GM23248 (cell line): Measurements from ENCODE around the gene FILIP1L. TPM values are rescaled to one million over a fixed set of nuclear protein-coding genes. Genes with fewer than 3 reads are reported as not detected.

Experiments used
- DNase-seq: peaks from one replicate; pipeline ENCODE4 v3.0.0-alpha.2; 2015
- H2AFZ ChIP-seq: fragments of 200-600 bp; sonication (generic); 2 replicates; pipeline ENCODE4 v1.6.1; 2016; ENCODE audit warnings: antibody characterized with exemption
- H3F3A ChIP-seq: fragments of 200-600 bp; sonication (generic); 2 replicates; pipeline ENCODE4 v1.6.1; 2016; ENCODE audit warnings: mild to moderate bottlenecking, antibody characterized with exemption, mixed run types; ENCODE audit not compliant: insufficient read depth
- H3K27ac ChIP-seq: fragments of 200-600 bp; sonication (generic); 2 replicates; pipeline ENCODE4 v1.5.1; 2016; ENCODE audit warnings: mild to moderate bottlenecking
- H3K27me3 ChIP-seq: fragments of 200-600 bp; sonication (generic); replicated peaks from 2 replicates; pipeline ENCODE4 v1.6.1; 2016; ENCODE audit warnings: mild to moderate bottlenecking; ENCODE audit not compliant: insufficient read depth
- H3K36me3 ChIP-seq: fragments of 200-600 bp; sonication (generic); 2 replicates; pipeline ENCODE4 v1.6.1; 2016; ENCODE audit warnings: low read depth, mild to moderate bottlenecking
- H3K4me1 ChIP-seq: fragments of 200-600 bp; sonication (generic); 2 replicates; pipeline ENCODE4 v1.6.1; 2016; ENCODE audit warnings: mild to moderate bottlenecking; ENCODE audit not compliant: insufficient read depth
- H3K4me2 ChIP-seq: fragments of 200-600 bp; sonication (generic); one replicate; pipeline ENCODE4 v1.6.1; 2016; ENCODE audit warnings: mild to moderate bottlenecking; ENCODE audit not compliant: unreplicated experiment
- H3K4me3 ChIP-seq: fragments of 200-600 bp; sonication (generic); 2 replicates; pipeline ENCODE4 v1.5.1; 2016; ENCODE audit warnings: mild to moderate bottlenecking
- H3K79me2 ChIP-seq: fragments of 200-600 bp; sonication (generic); 2 replicates; pipeline ENCODE4 v1.6.1; 2016; ENCODE audit warnings: mild to moderate bottlenecking; ENCODE audit not compliant: insufficient read depth
- H3K9ac ChIP-seq: fragments of 200-600 bp; sonication (generic); 2 replicates; pipeline ENCODE4 v1.6.1; 2016; ENCODE audit warnings: mild to moderate bottlenecking
- H3K9me2 ChIP-seq: fragments of 200-600 bp; sonication (generic); 2 replicates; pipeline ENCODE4 v1.6.1; 2016; ENCODE audit warnings: mixed run types, mild to moderate bottlenecking, moderate library complexity; ENCODE audit not compliant: insufficient read depth
- H3K9me3 ChIP-seq: fragments of 200-600 bp; sonication (generic); one replicate; pipeline ENCODE4 v1.6.1; 2017; ENCODE audit warnings: low read depth
- H4K20me1 ChIP-seq: fragments of 200-600 bp; sonication (generic); 2 replicates; pipeline ENCODE4 v1.6.0; 2016; ENCODE audit not compliant: insufficient read depth
- EZH2 ChIP-seq: fragments of 200-600 bp; sonication (generic); IDR thresholded peaks from 2 replicates; pipeline ENCODE4 v1.6.1; 2018; ENCODE audit warnings: antibody characterized with exemption, mild to moderate bottlenecking; ENCODE audit not compliant: insufficient read depth, poor library complexity, severe bottlenecking
- EZH2phosphoT487 ChIP-seq: fragments of 200-600 bp; sonication (generic); IDR thresholded peaks from 2 replicates; pipeline ENCODE4 v1.6.1; 2018; ENCODE audit warnings: antibody characterized with exemption, moderate library complexity, mild to moderate bottlenecking, low read depth; ENCODE audit not compliant: insufficient read depth
- WGBS, 2 experiments: methylation state at CpG; one replicate each; pipeline ENCODE4 v1.1.6; 2015 to 2017; ENCODE audit warnings: low lambda C conversion rate in 2 of 2, low coverage in 1 of 2; ENCODE audit errors: missing lambda C conversion rate in 2 of 2; 5-methylcytosine and 5-hydroxymethylcytosine counted together
- in situ Hi-C: fragments of 300-500 bp; cut with MboI; formaldehyde crosslinking; loops from 2 replicates; pipeline ENCODE4 v1.15.0; 2020
- polyA plus RNA-seq: library from polyadenylated mRNA; unstranded; fragments of >200 nt; fragmentation: Nextera tagmentation; extraction: Ambion mirVana; gene quantifications from 2 replicates; pipeline ENCODE4 v1.2.1, GENCODE V29; 2016
- total RNA-seq: library from RNA; depleted of rRNA; stranded (reverse); fragments of >200 nt; shearing (Covaris generic); gene quantifications from 2 replicates; pipeline ENCODE4 v1.2.3, GENCODE V29; 2014

FILIP1L gene
- total and polyA plus RNA-seq, 2 experiments from 2014 or later: 45.0 to 66.3 TPM

GRCh38 chr3:100024520-100025303, 89.6 kb downstream of the FILIP1L start:
- Histone ChIP-seq H3K27ac (peak overlapping the region; percentile 5; the same call in 1 of the 2 replicates), H3K4me2 (peak overlapping the region; percentile 31), H3K4me1 (peaks cover 41% of the 10 kb centered on the region), H4K20me1 (no peaks in the 10 kb centered on the region), H3K9me2 (no peaks in the 10 kb centered on the region), H3K4me3 (no peak overlapping the region), H3K27me3 (no peaks in the 10 kb centered on the region), H3K9ac (peak overlapping the region; percentile 8), H3K79me2 (no peaks in the 10 kb centered on the region), H2AFZ (peak overlapping the region; percentile 27), H3K9me3 (no peaks in the 10 kb centered on the region), H3K36me3 (no peaks in the 10 kb centered on the region), H3F3A (peaks cover 14% of the 10 kb centered on the region; the same call in 1 of the 2 replicates)
- WGBS, 2 experiments: 24 to 33% methylated on average over 7 of the region's 7 CpGs
- in situ Hi-C loops: no loop called here
- TF ChIP-seq EZH2 (no peak), EZH2phosphoT487 (no peak)
- DNase-seq: peak; percentile 41

- no peaks in the 10 kb centered on the region for H3K79me2 ChIP-seq
- DNase-seq: no peak
- in situ Hi-C loops: no loop called here
- H3K9me2 ChIP-seq: no peaks in the 10 kb centered on the region
- H2AFZ ChIP-seq: no peak overlapping the region
- H3K4me1 ChIP-seq: peaks cover 44% of the 10 kb centered on the region
- peaks cover 14% of the 10 kb centered on the region; the same call in 1 of the 2 replicates for H3F3A ChIP-seq
- no peaks in the 10 kb centered on the region for H4K20me1 ChIP-seq
- peak overlapping the region; percentile 1 for H3K4me2 ChIP-seq
- no peaks in the 10 kb centered on the region for H3K9me3 ChIP-seq
- 65 to 76% methylated on average over 1 of the region's 1 CpG for whole genome bisulfite sequencing, 2 experiments
- peak overlapping the region; percentile 15; the same call in 1 of the 2 replicates for H3K9ac ChIP-seq
- TF ChIP-seq EZH2phosphoT487: no peak
- TF ChIP-seq EZH2: no peak
- no peaks in the 10 kb centered on the region for H3K36me3 ChIP-seq
- H3K4me3 ChIP-seq: no peak overlapping the region
- H3K27me3 ChIP-seq: no peaks in the 10 kb centered on the region
- peak overlapping the region; percentile 66 for H3K27ac ChIP-seq
Observed at GRCh38 chr3:100023595-100023994, 90.7 kb downstream of the FILIP1L start.

GRCh38 chr3:100023150-100023549, 91.2 kb downstream of the FILIP1L start:
- WGBS, 2 experiments: 21 to 22% methylated on average over 5 of the region's 5 CpGs
- Histone ChIP-seq H3K79me2 (no peaks in the 10 kb centered on the region), H3F3A (peaks cover 14% of the 10 kb centered on the region; the same call in 1 of the 2 replicates), H3K4me3 (no peak overlapping the region), H3K4me2 (peak overlapping the region; percentile 1), H3K9ac (peak overlapping the region; percentile 26; the same call in 1 of the 2 replicates), H3K4me1 (peaks cover 44% of the 10 kb centered on the region), H3K9me3 (no peaks in the 10 kb centered on the region), H3K9me2 (no peaks in the 10 kb centered on the region), H2AFZ (no peak overlapping the region), H3K36me3 (no peaks in the 10 kb centered on the region), H3K27ac (peak overlapping the region; percentile 66), H3K27me3 (no peaks in the 10 kb centered on the region), H4K20me1 (no peaks in the 10 kb centered on the region)
- in situ Hi-C loops: no loop called here
- TF ChIP-seq EZH2 (no peak), EZH2phosphoT487 (no peak)
- peak; percentile 79 for DNase-seq

GRCh38 chr3:100022506-100022905, 91.8 kb downstream of the FILIP1L start:
- Histone ChIP-seq H4K20me1 (no peaks in the 10 kb centered on the region), H3K27me3 (no peaks in the 10 kb centered on the region), H3K79me2 (no peaks in the 10 kb centered on the region), H3K9me2 (no peaks in the 10 kb centered on the region), H3K4me3 (no peak overlapping the region), H3K4me2 (no peak overlapping the region), H3F3A (peaks cover 14% of the 10 kb centered on the region; the same call in 1 of the 2 replicates), H3K9ac (peak overlapping the region; percentile 26; the same call in 1 of the 2 replicates), H3K9me3 (no peaks in the 10 kb centered on the region), H3K36me3 (no peaks in the 10 kb centered on the region), H3K27ac (peak overlapping the region; percentile 66), H3K4me1 (peaks cover 44% of the 10 kb centered on the region), H2AFZ (no peak overlapping the region)
- TF ChIP-seq EZH2: no peak
- no peak for TF ChIP-seq EZH2phosphoT487
- no peak for DNase-seq
- in situ Hi-C loops: no loop called here
